ENCODE results near the gene PSMA8.

The PSMA8 gene

GRCh38 chr18:26210147-26210546, 76.5 kb downstream of the PSMA8 start:
- TF ChIP-seq CTCF (IDR thresholded peaks at IDR 0.05; ENCODE audit: low read depth, low read length) = no peak
- H3K4me3 ChIP-seq (ENCODE audit: low read depth, low read length) = no peak overlapping the region
- no peak for DNase-seq (ENCODE audit: low read depth, low spot score)
- in situ Hi-C loops (cut with HindIII; ENCODE audit: low sequenced_read_pairs) = no loop called here

DNA sequence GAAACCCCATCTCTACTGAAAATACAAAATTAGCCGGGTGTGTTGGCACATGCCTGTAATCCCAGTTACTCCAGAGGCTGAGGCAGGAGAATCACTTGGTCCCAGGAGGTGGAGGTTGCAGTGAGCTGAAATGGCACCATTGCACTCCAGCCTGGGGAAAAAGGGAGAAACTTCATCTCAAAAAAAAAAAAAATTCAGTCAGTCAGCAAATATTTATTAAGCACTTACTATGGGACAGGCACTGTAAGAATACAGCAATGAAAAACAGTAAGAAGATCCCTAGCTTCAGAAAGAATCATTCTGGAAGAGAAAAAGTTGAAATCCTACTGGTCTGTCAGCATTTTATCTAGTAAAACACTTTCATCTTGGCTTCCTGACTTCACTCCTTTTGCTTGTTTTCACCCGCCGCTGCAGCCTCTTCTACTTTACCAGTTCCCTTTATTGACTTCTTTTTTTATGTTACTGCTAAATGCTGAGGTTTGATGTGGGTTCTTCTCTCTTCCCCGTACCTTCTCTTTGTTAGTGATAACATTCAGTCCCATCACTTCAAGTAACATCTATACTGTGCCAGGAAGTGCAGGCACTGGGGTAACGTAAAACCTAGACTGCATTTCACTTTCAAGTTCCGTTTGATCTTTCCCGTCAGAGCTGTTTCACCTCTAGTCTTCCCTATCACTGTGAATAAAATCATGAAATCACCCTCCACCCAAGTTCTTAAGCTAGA, 81.7 kb downstream of the PSMA8 start:
- in situ Hi-C loops (cut with HindIII; ENCODE audit: low sequenced_read_pairs) = no loop called here
- no peak for DNase-seq (ENCODE audit: low read depth, low spot score)
- no peak for TF ChIP-seq CTCF (IDR thresholded peaks at IDR 0.05; ENCODE audit: low read depth, low read length)
- no peak overlapping the region for H3K4me3 ChIP-seq (ENCODE audit: low read depth, low read length)

- DNase-seq (ENCODE audit: low read depth, low spot score) = no peak
- no peak overlapping the region for H3K4me3 ChIP-seq (ENCODE audit: low read depth, low read length)
- in situ Hi-C loops (cut with HindIII; ENCODE audit: low sequenced_read_pairs) = no loop called here
- no peak for TF ChIP-seq CTCF (IDR thresholded peaks at IDR 0.05; ENCODE audit: low read depth, low read length)
Observed at GRCh38 chr18:26225022-26225693, 91.5 kb downstream of the PSMA8 start.

DNA sequence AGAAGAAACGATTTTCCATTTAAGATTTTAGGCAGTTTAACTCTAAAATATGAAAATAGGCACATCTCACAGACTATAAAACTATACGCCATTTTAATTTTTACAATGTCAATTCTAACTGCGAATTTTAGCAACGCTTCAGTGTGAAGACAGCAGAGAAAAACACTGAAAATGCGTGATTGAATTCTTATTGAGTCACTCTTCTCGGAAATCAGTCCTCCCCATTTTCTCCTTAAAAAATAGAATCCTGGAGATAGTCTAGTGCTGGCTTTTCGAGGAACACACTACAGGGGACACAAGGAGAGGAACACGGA, 92.2 kb downstream of the PSMA8 start:
- in situ Hi-C loops (cut with HindIII; ENCODE audit: low sequenced_read_pairs) = no loop called here
- no peak for DNase-seq (ENCODE audit: low read depth, low spot score)
- peak overlapping the region; percentile 77 for H3K4me3 ChIP-seq (ENCODE audit: low read depth, low read length)
- TF ChIP-seq CTCF (IDR thresholded peaks at IDR 0.05; ENCODE audit: low read depth, low read length) = no peak

DNA sequence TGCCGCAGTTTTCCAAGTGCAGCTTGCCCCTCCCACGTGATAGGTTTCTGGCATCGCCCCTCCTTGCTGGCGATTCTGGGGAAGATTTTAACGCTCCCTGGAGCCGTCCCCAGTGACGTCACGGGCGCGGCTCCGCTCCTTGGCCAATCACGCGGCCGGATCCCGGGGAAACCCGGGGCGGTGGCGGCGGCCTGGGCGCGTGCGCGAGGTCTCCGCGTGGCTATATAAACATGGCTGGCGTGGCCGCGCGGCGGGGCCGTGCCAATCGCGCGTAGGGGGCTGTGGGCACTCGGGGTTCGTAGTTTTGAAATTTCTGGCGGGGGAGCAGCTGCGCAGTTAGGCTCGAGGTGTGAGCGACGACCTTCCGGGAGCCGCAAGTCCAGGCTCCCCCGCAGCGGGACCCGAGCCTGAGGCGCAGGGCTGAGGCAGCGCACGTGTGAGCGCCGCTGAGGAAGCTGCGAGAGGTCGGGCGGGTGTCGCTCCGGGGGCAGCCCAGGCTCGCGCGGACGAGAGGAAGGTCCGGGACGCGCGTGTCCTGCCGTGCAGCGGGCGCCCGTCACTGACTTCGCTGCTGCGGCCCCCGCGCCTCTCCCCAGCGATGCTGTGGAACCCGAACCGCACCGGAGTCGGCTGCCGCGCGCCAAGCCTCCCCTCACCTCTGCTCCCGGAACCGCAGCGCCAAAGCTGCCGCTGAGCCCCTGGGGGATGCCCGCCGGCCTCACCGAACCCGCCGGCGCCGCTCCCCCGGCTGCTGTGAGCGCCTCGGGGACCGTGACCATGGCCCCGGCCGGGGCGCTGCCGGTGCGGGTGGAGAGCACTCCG, 92.8 kb downstream of the PSMA8 start, which contains the start of gene TAF4B:
TSS of gene TAF4B (plus strand) at position 217 of the 822 bp plus-strand sequence. CDS start at position 706, 489 bp downstream.
- in situ Hi-C loops (cut with HindIII; ENCODE audit: low sequenced_read_pairs) = no loop called here
- peak within 1 kb of the TSS; percentile 77 for H3K4me3 ChIP-seq (ENCODE audit: low read depth, low read length)
- peak; percentile 94 for DNase-seq (ENCODE audit: low read depth, low spot score)
- TF ChIP-seq CTCF (IDR thresholded peaks at IDR 0.05; ENCODE audit: low read depth, low read length) = no peak

- no peak for TF ChIP-seq CTCF (IDR thresholded peaks at IDR 0.05; ENCODE audit: low read depth, low read length)
- peak overlapping the region; percentile 77 for H3K4me3 ChIP-seq (ENCODE audit: low read depth, low read length)
- peak; percentile 9 for DNase-seq (ENCODE audit: low read depth, low spot score)
- in situ Hi-C loops (cut with HindIII; ENCODE audit: low sequenced_read_pairs) = no loop called here
Observed at GRCh38 chr18:26227051-26227670, 93.5 kb downstream of the PSMA8 start.

Data from astrocyte of the spinal cord (primary cell).